Transverse colon (tissue), 4 donors: ENCODE results near the gene FHIP2A.

ENCODE experiments used
- POLR2A ChIP-seq: fragments of 450-650 bp; IDR thresholded peaks from one replicate; pipeline ENCODE4 v1.6.1; 2016; ENCODE audit warnings: antibody characterized with exemption, mild to moderate bottlenecking, moderate library complexity
- POLR2AphosphoS5 ChIP-seq, 3 donors: sonication (generic); formaldehyde crosslinking; IDR thresholded peaks; one replicate each; pipeline ENCODE4 v1.6.1; 2016; ENCODE audit warnings: antibody characterized with exemption in 3 of 3
- TF ChIP-seq, protein P1 (sequence below), 5 experiments: fragments of 200-600 bp in 3 of 5; fragments of 450-650 bp in 2 of 5; sonication (generic) in 3 of 5; IDR thresholded peaks; 1 replicate in 2 of 5; 2 replicates in 3 of 5; pipeline ENCODE4 v1.5.1; 2016 to 2017; ENCODE audit warnings: antibody characterized with exemption in 5 of 5, inconsistent platforms in 3 of 5, mild to moderate bottlenecking in 2 of 5, moderate library complexity in 1 of 5

DNA sequence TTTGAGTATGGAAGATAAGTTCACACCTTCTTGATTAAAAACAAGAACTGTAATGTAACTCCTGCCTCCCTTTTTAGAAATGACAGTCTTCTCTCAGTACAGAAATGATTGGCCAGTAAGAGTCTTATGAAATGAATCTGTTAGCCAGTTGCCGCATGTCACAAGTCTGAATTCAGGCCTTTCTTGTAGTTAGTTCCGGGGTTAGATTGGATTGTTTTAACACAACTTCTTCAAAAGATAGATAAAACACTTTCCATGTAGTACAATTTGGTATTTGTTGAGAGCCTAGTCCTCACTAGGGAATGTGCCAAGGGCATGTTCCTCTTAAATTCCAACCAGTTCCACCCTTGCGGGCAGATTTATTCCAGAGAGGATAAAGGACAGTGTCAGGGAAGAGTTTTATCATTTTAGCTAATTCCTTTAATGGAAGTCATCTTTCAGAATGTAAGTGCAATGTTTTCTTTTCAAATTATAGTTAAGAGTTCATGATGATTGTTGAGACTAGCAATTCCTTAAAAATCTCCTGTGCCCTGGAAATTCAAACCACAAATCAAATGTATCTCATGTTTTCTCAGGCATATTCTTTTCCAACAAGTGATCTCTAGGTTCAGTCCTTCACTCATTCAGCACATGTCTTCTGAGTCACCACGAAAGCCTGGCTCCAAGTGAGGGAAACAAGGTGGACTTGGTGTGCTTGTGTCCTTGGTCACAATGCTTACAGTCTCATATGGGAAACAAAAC, 4.1 kb downstream of the FHIP2A start:
- TF ChIP-seq, protein P1, sequence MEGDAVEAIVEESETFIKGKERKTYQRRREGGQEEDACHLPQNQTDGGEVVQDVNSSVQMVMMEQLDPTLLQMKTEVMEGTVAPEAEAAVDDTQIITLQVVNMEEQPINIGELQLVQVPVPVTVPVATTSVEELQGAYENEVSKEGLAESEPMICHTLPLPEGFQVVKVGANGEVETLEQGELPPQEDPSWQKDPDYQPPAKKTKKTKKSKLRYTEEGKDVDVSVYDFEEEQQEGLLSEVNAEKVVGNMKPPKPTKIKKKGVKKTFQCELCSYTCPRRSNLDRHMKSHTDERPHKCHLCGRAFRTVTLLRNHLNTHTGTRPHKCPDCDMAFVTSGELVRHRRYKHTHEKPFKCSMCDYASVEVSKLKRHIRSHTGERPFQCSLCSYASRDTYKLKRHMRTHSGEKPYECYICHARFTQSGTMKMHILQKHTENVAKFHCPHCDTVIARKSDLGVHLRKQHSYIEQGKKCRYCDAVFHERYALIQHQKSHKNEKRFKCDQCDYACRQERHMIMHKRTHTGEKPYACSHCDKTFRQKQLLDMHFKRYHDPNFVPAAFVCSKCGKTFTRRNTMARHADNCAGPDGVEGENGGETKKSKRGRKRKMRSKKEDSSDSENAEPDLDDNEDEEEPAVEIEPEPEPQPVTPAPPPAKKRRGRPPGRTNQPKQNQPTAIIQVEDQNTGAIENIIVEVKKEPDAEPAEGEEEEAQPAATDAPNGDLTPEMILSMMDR (IDR thresholded peaks at IDR 0.05): no peak
- TF ChIP-seq POLR2AphosphoS5 (IDR thresholded peaks at IDR 0.05) (no peak), POLR2A (no peak)
